ENCODE results near the gene SLC25A38.

- no peak for TF ChIP-seq CTCF (IDR thresholded peaks at IDR 0.05)
- no peak for TF ChIP-seq POLR2A (IDR thresholded peaks at IDR 0.05)
Observed at GRCh38 chr3:39347586-39347876, 35.6 kb upstream of the SLC25A38 start.

Data from thyroid gland (tissue), 4 donors.